Measurements from ENCODE around the gene LGR6.

GRCh38 chr1:202270871-202271326 lies 77.3 kb downstream of the LGR6 start:
- TF ChIP-seq, protein P1, sequence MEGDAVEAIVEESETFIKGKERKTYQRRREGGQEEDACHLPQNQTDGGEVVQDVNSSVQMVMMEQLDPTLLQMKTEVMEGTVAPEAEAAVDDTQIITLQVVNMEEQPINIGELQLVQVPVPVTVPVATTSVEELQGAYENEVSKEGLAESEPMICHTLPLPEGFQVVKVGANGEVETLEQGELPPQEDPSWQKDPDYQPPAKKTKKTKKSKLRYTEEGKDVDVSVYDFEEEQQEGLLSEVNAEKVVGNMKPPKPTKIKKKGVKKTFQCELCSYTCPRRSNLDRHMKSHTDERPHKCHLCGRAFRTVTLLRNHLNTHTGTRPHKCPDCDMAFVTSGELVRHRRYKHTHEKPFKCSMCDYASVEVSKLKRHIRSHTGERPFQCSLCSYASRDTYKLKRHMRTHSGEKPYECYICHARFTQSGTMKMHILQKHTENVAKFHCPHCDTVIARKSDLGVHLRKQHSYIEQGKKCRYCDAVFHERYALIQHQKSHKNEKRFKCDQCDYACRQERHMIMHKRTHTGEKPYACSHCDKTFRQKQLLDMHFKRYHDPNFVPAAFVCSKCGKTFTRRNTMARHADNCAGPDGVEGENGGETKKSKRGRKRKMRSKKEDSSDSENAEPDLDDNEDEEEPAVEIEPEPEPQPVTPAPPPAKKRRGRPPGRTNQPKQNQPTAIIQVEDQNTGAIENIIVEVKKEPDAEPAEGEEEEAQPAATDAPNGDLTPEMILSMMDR (IDR thresholded peaks at IDR 0.05) = no peak
- TF ChIP-seq EP300 (IDR thresholded peaks at IDR 0.05) = no peak

All from gastroesophageal sphincter (tissue), 3 donors.